Embryonic facial prominence (tissue), 1 donor: ENCODE results near the gene SLC6A15.
A peak's percentile ranks its signal among the peaks of the same experiment; 100 is the strongest.

ENCODE experiments used
- DNase-seq: peaks from one replicate; pipeline ENCODE4 v3.0.0-alpha.2; 2016; ENCODE audit errors: extremely low spot score

SLC6A15 gene

GRCh38 chr12:84912198-84913128, at the start of gene SLC6A15:
TSS of gene SLC6A15 (minus strand) at chr12:84912799. CDS start at chr12:84892120, 20,679 bp downstream.
- peak; percentile 73 for DNase-seq

- no peak for DNase-seq
These were observed 48.3 kb upstream of the SLC6A15 start for GRCh38 chr12:84960918-84961317.

GRCh38 chr12:84955298-84955697, 42.7 kb upstream of the SLC6A15 start:
- DNase-seq = no peak

GRCh38 chr12:84954415-84954814, 41.8 kb upstream of the SLC6A15 start:
- DNase-seq = no peak

- no peak for DNase-seq
These were observed 38.5 kb upstream of the SLC6A15 start for GRCh38 chr12:84950971-84951546.

GRCh38 chr12:84946753-84947152, 34.2 kb upstream of the SLC6A15 start:
- DNase-seq = no peak

GRCh38 chr12:84937415-84937814, 24.8 kb upstream of the SLC6A15 start:
- no peak for DNase-seq

GRCh38 chr12:84929501-84929900, 16.9 kb upstream of the SLC6A15 start:
- DNase-seq = no peak

- no peak for DNase-seq
These were observed 12.4 kb upstream of the SLC6A15 start for GRCh38 chr12:84924981-84925380.

GRCh38 chr12:84922693-84923092, 10.1 kb upstream of the SLC6A15 start:
- DNase-seq = no peak

GRCh38 chr12:84920331-84920730, 7.7 kb upstream of the SLC6A15 start:
- DNase-seq = no peak

- DNase-seq = no peak
These were observed 6.7 kb upstream of the SLC6A15 start for GRCh38 chr12:84919271-84919670.

GRCh38 chr12:84913129-84913515, 523 bp upstream of the SLC6A15 start:
- DNase-seq = no peak

- peak; percentile 82 for DNase-seq
These were observed 1.1 kb downstream of the SLC6A15 start for GRCh38 chr12:84911271-84912197.

- DNase-seq = no peak
These were observed 1.9 kb downstream of the SLC6A15 start for GRCh38 chr12:84910549-84911241.

GRCh38 chr12:84904051-84904450, 8.5 kb downstream of the SLC6A15 start:
- no peak for DNase-seq

GRCh38 chr12:84891106-84891838, 21.3 kb downstream of the SLC6A15 start:
- no peak for DNase-seq

GRCh38 chr12:84889818-84890217, 22.8 kb downstream of the SLC6A15 start:
- DNase-seq = no peak

GRCh38 chr12:84888861-84889260, 23.7 kb downstream of the SLC6A15 start:
- DNase-seq = no peak

- no peak for DNase-seq
These were observed 35.3 kb downstream of the SLC6A15 start for GRCh38 chr12:84877340-84877739.

- DNase-seq = no peak
These were observed 37.4 kb downstream of the SLC6A15 start for GRCh38 chr12:84875241-84875640.
